Neural cell (in vitro differentiated cells): Measurements from ENCODE around the gene CRY2. TPM values are rescaled to one million over a fixed set of nuclear protein-coding genes. Genes with fewer than 3 reads are reported as not detected.
"Not testable (repeated sequence)": the region's sequence is repeated elsewhere in the genome, so short reads cannot be mapped to it uniquely, and the experiment has no call there.

Experiments
- H2AFZ ChIP-seq: fragments of 200-600, 300-800 bp; sonication (generic), shearing (Covaris generic); 2 replicates; pipeline ENCODE4 v1.6.0; 2014; ENCODE audit warnings: low read depth, mild to moderate bottlenecking, antibody characterized with exemption, low read length, moderate library complexity
- H3F3A ChIP-seq: fragments of 200-600 bp; shearing (Covaris generic); 2 replicates; pipeline ENCODE4 v1.6.1; 2016; ENCODE audit warnings: mild to moderate bottlenecking, moderate library complexity, mixed read lengths, antibody characterized with exemption, low read length; ENCODE audit not compliant: insufficient read depth, poor library complexity, severe bottlenecking
- H3K27ac ChIP-seq: fragments of 200-600, 300-800 bp; sonication (generic), shearing (Covaris generic); 2 replicates; pipeline ENCODE4 v1.5.1; 2014; ENCODE audit warnings: mild to moderate bottlenecking, low read length, moderate library complexity
- H3K27me3 ChIP-seq: fragments of 300-800, 200-600 bp; sonication (generic), shearing (Covaris generic); 2 replicates; pipeline ENCODE4 v1.6.0; 2014; ENCODE audit warnings: mild to moderate bottlenecking, low read depth, low read length, moderate library complexity; ENCODE audit not compliant: insufficient read depth
- H3K36me3 ChIP-seq: fragments of 300-800, 200-600 bp; sonication (generic), shearing (Covaris generic); 2 replicates; pipeline ENCODE4 v1.5.1; 2014; ENCODE audit warnings: mild to moderate bottlenecking, antibody characterized with exemption, low read length, moderate library complexity; ENCODE audit not compliant: insufficient read depth
- H3K4me2 ChIP-seq: fragments of 300-800, 200-600 bp; sonication (generic), shearing (Covaris generic); 2 replicates; pipeline ENCODE4 v1.6.0; 2014; ENCODE audit warnings: mild to moderate bottlenecking, low read length
- H3K4me3 ChIP-seq: fragments of 300-800, 200-600 bp; sonication (generic), shearing (Covaris generic); 2 replicates; pipeline ENCODE4 v1.5.1; 2014; ENCODE audit warnings: mild to moderate bottlenecking, low read length, moderate library complexity
- H3K79me2 ChIP-seq: fragments of 200-600 bp; shearing (Covaris generic); replicated peaks from 2 replicates; pipeline ENCODE4 v1.6.0; 2014; ENCODE audit warnings: mild to moderate bottlenecking, low read length, moderate library complexity; ENCODE audit not compliant: insufficient read depth
- H3K9ac ChIP-seq: fragments of 300-800, 200-600 bp; sonication (generic), shearing (Covaris generic); 2 replicates; pipeline ENCODE4 v1.6.1; 2016; ENCODE audit warnings: mild to moderate bottlenecking, low read length, mixed read lengths
- H3K9me2 ChIP-seq: fragments of 200-600 bp; shearing (Covaris generic); 2 replicates; pipeline ENCODE4 v1.6.1; 2016; ENCODE audit warnings: mild to moderate bottlenecking, low read length, mixed read lengths; ENCODE audit not compliant: insufficient read depth
- H3K9me3 ChIP-seq: fragments of 200-600, 300-800 bp; sonication (generic), shearing (Covaris generic); 2 replicates; pipeline ENCODE4 v1.6.1; 2016; ENCODE audit warnings: mild to moderate bottlenecking, mixed run types, low read length, moderate library complexity, mixed read lengths
- H4K20me1 ChIP-seq: fragments of 200-600 bp; shearing (Covaris generic); 2 replicates; pipeline ENCODE4 v1.6.1; 2016; ENCODE audit warnings: mild to moderate bottlenecking, mixed run types; ENCODE audit not compliant: insufficient read depth
- EP300 ChIP-seq: fragments of 450-650 bp; conservative IDR thresholded peaks from 2 replicates; pipeline ENCODE4 v1.6.1; 2014; ENCODE audit warnings: antibody characterized with exemption, mild to moderate bottlenecking, moderate library complexity; ENCODE audit not compliant: poor library complexity, severe bottlenecking
- EZH2 ChIP-seq: fragments of 200-600, 300-800 bp; shearing (Covaris generic), sonication (generic); IDR thresholded peaks from 2 replicates; pipeline ENCODE4 v1.6.1; 2014; ENCODE audit warnings: antibody characterized with exemption, low read length, borderline replicate concordance, mild to moderate bottlenecking; ENCODE audit not compliant: insufficient read depth, poor library complexity, severe bottlenecking
- MXI1 ChIP-seq: fragments of 450-650 bp; conservative IDR thresholded peaks from 2 replicates; pipeline ENCODE4 v1.6.1; 2014; ENCODE audit warnings: antibody characterized with exemption, mild to moderate bottlenecking; ENCODE audit not compliant: poor library complexity, severe bottlenecking
- POLR2AphosphoS5 ChIP-seq: IDR thresholded peaks from 2 replicates; pipeline ENCODE4 v1.6.1; 2012
- RAD21 ChIP-seq: fragments of 450-650 bp; conservative IDR thresholded peaks from 2 replicates; pipeline ENCODE4 v1.6.1; 2014; ENCODE audit warnings: antibody characterized with exemption, mild to moderate bottlenecking, moderate library complexity
- SMC3 ChIP-seq: fragments of 450-650 bp; conservative IDR thresholded peaks from 2 replicates; pipeline ENCODE4 v1.6.1; 2014; ENCODE audit warnings: antibody characterized with exemption, mild to moderate bottlenecking, moderate library complexity; ENCODE audit not compliant: poor library complexity
- TAF1 ChIP-seq: IDR thresholded peaks from 2 replicates; pipeline ENCODE4 v1.6.1; 2012; ENCODE audit warnings: low read depth
- polyA plus RNA-seq: library from polyadenylated mRNA; depleted of rRNA; stranded (reverse); fragments of >200 nt; gene quantifications from 2 replicates; pipeline ENCODE4 v1.2.3, GENCODE V29; 2014
- TF ChIP-seq, protein P1 (sequence below): fragments of 450-650 bp; IDR thresholded peaks from 2 replicates; pipeline ENCODE4 v1.5.1; 2014; ENCODE audit warnings: antibody characterized with exemption, mild to moderate bottlenecking, moderate library complexity; ENCODE audit not compliant: poor library complexity, severe bottlenecking
- TF ChIP-seq, protein P2 (sequence below): IDR thresholded peaks from 2 replicates; pipeline ENCODE4 v1.6.1; 2012; ENCODE audit warnings: borderline replicate concordance

Gene CRY2
- polyA plus RNA-seq, 1 donor from 2014 or later, result 27.8 TPM

DNA sequence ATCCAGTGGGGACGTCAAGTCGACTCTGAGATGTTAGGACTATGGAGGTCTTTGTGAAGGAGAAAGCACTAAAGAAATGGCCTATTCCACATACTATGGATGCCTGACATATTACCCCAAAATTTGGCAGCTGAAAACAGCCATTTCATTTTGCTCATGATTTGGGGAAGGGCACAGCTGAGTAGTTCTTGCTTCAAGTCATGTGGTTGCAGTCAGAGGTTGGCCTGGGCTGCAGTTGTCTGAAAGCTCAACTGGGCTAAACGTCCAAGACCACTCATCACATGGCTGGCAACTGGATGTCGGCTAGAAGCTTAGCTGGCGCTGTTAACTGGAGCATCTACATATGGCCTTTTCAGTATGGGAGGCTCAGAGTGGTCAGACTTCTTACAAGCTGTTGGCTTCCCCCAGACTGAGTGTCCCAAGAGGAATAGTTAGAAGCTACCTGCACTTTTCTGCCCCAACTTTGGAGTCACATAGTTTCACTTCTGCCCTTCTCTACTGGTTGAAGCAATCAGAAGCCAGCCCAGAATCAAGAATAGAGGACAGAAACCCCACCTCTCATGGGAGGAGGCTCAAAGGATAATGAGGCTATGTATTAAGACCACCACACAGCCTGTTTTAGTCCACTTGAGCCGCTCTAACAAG is 28.2 kb upstream of the CRY2 start:
- Histone ChIP-seq H3K9me2 (no peaks in the 10 kb centered on the region), H3K36me3 (no peaks in the 10 kb centered on the region), H3K9me3 (no peaks in the 10 kb centered on the region), H3K4me2 (no peak overlapping the region), H3K79me2 (no peaks in the 10 kb centered on the region), H3K27me3 (no peaks in the 10 kb centered on the region), H4K20me1 (no peaks in the 10 kb centered on the region), H2AFZ (no peak overlapping the region), H3F3A (no peaks in the 10 kb centered on the region), H3K27ac (no peak overlapping the region), H3K4me3 (no peak overlapping the region), H3K9ac (no peak overlapping the region)
- TF ChIP-seq SMC3 (no peak), EZH2 (no peak), EP300 (no peak), TAF1 (no peak), POLR2AphosphoS5 (no peak), RAD21 (no peak), MXI1 (no peak)
- TF ChIP-seq, protein P1, sequence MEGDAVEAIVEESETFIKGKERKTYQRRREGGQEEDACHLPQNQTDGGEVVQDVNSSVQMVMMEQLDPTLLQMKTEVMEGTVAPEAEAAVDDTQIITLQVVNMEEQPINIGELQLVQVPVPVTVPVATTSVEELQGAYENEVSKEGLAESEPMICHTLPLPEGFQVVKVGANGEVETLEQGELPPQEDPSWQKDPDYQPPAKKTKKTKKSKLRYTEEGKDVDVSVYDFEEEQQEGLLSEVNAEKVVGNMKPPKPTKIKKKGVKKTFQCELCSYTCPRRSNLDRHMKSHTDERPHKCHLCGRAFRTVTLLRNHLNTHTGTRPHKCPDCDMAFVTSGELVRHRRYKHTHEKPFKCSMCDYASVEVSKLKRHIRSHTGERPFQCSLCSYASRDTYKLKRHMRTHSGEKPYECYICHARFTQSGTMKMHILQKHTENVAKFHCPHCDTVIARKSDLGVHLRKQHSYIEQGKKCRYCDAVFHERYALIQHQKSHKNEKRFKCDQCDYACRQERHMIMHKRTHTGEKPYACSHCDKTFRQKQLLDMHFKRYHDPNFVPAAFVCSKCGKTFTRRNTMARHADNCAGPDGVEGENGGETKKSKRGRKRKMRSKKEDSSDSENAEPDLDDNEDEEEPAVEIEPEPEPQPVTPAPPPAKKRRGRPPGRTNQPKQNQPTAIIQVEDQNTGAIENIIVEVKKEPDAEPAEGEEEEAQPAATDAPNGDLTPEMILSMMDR, result no peak
- TF ChIP-seq, protein P2, sequence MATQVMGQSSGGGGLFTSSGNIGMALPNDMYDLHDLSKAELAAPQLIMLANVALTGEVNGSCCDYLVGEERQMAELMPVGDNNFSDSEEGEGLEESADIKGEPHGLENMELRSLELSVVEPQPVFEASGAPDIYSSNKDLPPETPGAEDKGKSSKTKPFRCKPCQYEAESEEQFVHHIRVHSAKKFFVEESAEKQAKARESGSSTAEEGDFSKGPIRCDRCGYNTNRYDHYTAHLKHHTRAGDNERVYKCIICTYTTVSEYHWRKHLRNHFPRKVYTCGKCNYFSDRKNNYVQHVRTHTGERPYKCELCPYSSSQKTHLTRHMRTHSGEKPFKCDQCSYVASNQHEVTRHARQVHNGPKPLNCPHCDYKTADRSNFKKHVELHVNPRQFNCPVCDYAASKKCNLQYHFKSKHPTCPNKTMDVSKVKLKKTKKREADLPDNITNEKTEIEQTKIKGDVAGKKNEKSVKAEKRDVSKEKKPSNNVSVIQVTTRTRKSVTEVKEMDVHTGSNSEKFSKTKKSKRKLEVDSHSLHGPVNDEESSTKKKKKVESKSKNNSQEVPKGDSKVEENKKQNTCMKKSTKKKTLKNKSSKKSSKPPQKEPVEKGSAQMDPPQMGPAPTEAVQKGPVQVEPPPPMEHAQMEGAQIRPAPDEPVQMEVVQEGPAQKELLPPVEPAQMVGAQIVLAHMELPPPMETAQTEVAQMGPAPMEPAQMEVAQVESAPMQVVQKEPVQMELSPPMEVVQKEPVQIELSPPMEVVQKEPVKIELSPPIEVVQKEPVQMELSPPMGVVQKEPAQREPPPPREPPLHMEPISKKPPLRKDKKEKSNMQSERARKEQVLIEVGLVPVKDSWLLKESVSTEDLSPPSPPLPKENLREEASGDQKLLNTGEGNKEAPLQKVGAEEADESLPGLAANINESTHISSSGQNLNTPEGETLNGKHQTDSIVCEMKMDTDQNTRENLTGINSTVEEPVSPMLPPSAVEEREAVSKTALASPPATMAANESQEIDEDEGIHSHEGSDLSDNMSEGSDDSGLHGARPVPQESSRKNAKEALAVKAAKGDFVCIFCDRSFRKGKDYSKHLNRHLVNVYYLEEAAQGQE, result no peak

DNA sequence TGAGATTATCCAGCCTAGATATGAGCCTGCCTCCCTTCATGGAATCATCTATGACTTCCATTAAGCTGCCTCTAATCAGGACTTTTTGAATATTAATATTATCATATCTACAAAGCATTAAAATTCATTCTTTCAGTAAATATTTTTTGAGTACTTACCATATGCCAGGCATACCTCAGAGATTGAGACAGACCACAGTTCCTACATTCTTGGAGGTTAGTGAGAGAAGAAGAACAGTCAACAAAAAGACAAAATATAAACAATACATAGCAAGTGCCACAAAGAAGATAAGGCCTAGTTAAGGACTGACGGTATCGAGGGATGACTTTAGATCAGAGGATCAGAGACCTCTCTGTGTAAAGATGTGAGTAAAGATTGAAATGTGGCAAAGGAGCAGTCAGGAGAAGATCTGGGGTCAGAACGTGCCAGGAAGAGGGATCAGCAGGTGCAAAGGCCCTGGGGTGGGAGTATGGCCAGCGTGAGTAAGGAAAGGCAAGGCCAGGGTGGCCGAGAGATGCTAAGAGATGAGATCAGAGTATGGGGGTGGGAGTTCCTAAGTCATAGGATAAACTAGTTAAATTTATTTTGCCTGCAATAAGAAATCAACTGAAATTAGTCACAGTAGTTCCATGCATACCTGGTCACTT is 26.9 kb upstream of the CRY2 start:
- Histone ChIP-seq H3K4me2 (no peak overlapping the region), H3K36me3 (no peaks in the 10 kb centered on the region), H2AFZ (no peak overlapping the region), H3K9me3 (no peaks in the 10 kb centered on the region), H4K20me1 (no peaks in the 10 kb centered on the region), H3K79me2 (no peaks in the 10 kb centered on the region), H3K27me3 (no peaks in the 10 kb centered on the region), H3K4me3 (no peak overlapping the region), H3F3A (no peaks in the 10 kb centered on the region), H3K27ac (no peak overlapping the region), H3K9ac (no peak overlapping the region), H3K9me2 (no peaks in the 10 kb centered on the region)
- no peak for TF ChIP-seq EP300
- TF ChIP-seq MXI1, result no peak
- TF ChIP-seq POLR2AphosphoS5, result no peak
- TF ChIP-seq EZH2, result no peak
- TF ChIP-seq, protein P2, result no peak
- TF ChIP-seq TAF1, result no peak
- TF ChIP-seq SMC3, result no peak
- no peak for TF ChIP-seq RAD21
- TF ChIP-seq, protein P1, result no peak

DNA sequence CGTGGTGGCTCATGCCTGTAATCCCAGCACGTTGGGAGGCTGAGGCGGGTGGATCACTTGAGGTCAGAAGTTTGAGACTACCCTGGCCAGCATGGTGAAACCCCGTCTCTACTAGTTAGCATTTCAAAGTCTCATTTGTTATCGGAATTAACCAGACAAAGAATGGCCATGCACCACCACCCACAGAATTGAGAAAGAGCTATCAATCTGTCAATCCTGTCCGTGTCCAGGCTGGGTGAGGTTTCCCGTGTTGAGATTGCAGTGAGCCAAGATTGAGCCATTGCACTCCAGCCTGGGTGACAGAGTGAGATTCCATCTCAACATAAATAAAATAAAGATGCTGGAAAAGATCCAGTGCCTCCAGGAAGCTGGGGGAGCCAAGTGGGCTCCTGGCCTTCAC is 20.8 kb upstream of the CRY2 start:
- H3K27ac ChIP-seq, H2AFZ ChIP-seq, H3K36me3 ChIP-seq, H3K4me3 ChIP-seq, H3K27me3 ChIP-seq, H3K9me3 ChIP-seq, H3K4me2 ChIP-seq, H3K9me2 ChIP-seq, H3F3A ChIP-seq, H3K79me2 ChIP-seq, H4K20me1 ChIP-seq, H3K9ac ChIP-seq: not testable (repeated sequence)
